GM19043 (cell line): ENCODE data around the gene NOL6.
"Not testable (repeated sequence)": the region's sequence is repeated elsewhere in the genome, so short reads cannot be mapped to it uniquely, and the experiment has no call there.

Experiments used
- ATAC-seq: cut with Tn5 transposase; IDR thresholded peaks from one replicate; pipeline ENCODE4 v1.9.1; 2021; ENCODE audit warnings: low read depth; ENCODE audit not compliant: unreplicated experiment

Gene NOL6

GRCh38 chr9:33472881-33473615 is 676 bp downstream of the NOL6 start:
- ATAC-seq, result no peak

DNA sequence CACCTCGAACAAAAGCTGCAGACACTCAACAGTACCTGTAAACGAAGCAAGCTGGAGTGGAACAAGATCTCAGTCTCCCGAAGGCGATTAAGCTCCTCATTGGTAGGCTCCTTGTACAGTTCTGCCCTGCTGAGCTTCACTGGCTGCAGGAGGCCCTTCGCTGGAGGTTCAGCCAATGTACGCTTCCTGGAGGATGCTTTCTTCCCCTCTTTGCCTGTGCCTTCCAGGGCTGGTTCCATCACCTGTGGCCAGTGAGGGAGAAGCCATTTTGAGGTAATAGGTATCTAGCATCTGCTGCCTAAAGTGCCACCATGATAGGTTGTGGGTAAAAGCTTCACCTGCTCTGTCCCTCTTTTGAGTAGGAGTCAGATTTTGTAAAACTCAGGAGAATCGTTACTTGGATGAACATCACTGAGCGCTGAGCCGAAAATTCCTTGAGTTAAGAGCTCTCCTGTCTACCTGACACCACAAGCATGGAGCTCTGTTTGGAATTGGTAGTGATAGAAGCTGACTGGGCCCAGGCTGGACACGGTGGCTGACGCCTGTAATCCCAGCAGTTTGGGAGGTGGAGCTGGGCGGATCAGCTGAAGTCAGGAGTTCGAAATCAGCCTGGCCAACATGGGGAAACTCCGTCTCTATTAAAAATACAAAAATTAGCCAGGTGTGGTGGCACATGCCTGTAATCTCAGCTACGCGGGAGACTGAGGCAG is 1.4 kb downstream of the NOL6 start:
- ATAC-seq, result no peak

GRCh38 chr9:33471361-33471760 is 2.4 kb downstream of the NOL6 start:
- no peak for ATAC-seq

DNA sequence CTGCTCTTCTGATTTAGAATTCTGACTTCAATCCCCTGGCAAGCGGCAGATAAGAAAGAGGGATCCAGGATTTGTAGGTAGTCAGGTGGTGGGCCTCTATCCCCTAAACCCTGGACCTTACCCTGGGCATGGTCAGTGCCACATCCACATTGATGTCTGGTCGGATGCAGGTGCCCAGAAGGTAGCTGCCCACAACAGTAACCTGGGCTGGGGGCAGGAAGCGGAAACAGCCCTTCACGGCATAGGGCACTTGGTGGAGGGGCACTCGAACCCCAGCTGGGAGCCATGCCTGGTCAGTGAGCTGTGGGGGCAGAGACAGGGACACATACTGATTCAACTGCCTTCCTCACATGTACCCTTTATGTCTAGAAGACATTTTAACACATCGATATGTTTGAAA is 3.8 kb downstream of the NOL6 start:
- no peak for ATAC-seq

DNA sequence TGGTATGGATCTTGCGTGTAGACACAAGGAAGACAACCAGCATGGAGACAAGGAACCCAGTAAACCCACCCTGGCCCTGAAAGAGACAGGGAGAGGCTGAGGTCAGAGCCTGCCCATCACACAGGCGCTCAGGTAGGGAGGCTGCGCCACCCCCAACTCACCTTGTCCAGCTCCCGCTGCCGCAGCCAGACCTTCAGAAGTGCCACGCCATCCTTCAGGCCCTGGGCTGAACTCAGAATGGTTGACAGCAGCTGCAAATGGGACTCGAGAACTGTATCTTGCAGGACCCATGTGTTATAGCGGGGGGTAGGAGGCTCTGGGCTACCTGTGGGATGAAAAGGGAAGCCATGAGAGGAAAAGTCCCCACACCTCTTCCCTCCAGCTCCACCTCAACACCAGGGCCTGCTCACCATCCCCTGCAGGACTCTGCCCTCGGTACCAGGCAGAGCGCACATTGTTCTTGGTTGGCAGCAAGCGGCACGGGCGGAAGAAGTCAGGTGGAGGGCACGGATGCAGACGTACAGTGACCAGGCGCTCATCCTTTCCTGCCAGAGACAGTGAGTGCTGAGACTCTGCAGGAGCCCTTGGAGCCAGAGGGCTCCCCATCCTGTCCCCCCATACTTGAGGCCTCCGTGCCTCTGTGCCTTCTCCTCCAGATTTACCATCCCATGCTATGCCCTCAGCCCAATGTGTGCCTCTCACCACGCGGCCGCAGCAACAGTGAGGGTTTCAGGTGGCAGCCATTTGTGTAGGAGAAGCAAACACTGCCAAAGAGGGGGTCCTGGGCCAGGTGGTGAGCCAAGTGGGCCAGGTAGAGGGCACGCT is 4.7 kb downstream of the NOL6 start:
- no peak for ATAC-seq

- ATAC-seq, result no peak
These were observed 5.5 kb downstream of the NOL6 start for GRCh38 chr9:33468215-33468730.

DNA sequence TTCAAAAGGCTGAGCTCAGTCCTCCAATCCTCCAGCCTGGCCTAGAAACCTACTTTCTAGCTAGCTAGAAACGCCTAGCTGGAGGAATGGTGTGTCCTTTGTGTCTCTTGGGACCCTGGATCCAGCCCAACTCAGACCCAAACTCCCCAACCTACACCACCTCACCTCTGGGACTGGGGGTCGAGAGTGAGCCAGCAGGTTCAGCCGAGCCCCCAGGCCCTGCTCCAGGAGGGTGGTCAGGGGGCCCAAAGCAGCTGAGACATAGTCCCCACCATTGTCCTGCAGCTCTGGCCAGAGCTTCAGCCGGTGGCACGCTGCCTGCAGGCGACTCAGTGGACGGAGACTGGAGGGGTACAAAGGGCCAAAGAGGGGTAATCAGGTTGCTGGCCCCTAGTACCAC is 6.2 kb downstream of the NOL6 start:
- no peak for ATAC-seq

- no peak for ATAC-seq
These were observed 6.9 kb downstream of the NOL6 start for GRCh38 chr9:33466565-33467495.

DNA sequence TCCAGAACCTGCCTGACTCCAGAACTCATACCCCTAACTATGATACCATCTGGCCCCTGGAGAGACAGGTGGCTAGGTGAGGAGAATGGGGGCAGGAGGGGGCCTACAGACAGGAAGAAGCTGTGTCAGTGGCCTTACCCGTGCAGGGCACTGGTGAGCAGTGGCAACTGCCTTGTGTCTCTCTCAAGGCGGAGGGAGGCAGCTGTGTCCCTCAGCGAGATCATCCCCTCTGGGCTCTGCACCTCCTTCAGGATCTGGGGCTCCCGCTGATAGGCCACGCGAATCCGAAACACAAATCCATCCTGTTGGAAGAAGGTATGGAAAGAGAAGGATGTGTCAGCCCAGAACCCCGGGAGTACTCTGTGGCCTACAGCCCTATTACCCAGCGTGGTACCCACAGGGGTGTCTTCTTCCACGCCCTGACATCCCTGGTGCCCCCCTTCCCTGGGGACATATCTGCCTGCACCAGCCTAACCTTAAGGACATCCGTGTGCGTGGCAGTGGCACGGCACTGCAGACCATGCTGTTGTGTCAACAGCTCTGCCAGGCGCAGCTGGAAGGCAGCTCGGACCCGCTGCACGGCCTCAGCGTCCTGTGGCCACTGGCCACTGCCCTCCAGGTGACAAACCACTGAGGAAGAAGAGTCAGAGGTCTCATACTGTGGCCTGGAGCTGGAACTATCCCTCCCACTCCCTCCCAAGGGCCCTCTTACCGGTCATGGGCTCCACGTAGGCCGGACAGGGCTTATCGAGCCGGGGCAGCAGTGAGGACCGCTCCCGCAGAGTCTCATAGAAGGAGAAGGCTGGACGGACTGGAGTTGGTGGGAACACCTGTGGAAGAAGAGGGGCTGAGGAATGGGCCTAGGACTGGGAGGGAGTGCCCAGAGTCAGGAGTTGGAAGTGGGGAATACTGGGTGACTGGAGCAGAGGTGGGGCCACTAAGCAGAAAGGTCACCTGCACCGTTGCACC is 7.8 kb downstream of the NOL6 start:
- ATAC-seq, result no peak

- ATAC-seq, result no peak
These were observed 8.6 kb downstream of the NOL6 start for GRCh38 chr9:33465096-33465495.

DNA sequence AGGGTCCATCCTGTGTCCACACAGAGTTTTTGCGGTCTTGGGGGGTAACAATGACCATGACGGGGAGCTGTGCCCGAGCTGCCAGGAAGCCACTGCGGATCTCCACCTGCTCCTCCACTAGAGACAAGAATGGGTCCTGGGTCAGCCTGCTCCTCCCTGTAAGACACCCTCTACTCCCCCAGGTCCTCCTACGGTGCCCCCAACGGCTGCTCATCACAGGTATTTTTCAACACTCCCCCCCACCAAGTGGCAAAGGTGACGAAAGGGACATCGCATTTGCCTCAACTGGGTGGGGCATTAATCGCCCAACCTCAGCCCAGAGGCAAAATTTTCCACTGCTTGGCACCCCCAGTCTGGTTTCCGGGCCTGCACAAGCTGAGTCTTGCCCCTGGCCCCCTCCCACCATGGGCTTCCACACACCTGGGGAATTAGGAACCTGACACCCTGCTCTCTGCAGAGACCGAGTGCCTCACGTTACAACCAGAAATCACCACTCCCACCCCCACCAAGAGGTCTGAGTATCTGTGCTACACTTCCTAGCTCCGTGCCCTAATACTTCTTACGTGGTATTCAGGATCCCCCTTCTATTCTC is 9.6 kb downstream of the NOL6 start:
- ATAC-seq, result no peak

GRCh38 chr9:33463151-33463550 is 10.6 kb downstream of the NOL6 start:
- ATAC-seq, result no peak

GRCh38 chr9:33461492-33461891 is 12.2 kb downstream of the NOL6 start:
- ATAC-seq, result no peak

- ATAC-seq, result no peak
These were observed 12.9 kb downstream of the NOL6 start for GRCh38 chr9:33460854-33461253.

DNA sequence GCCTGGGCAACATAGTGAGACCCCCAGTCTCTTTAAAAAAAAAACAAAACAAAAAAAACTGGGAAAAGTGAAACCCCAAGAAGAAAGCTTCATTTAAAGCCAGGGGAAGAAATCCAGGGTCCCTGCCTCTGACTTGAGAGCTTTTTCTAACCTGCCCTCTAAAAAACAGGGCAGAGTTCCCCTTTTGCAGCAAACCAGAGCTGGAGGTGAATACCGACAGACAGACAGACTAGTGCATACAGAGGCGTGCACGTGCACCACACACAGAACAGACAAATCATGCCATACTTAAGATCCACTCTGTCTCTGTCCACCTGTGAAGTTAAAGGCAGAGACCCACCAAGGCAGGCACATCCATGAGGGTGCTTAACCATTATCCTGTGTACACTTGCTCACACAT is 14.6 kb downstream of the NOL6 start:
- ATAC-seq, result no peak

DNA sequence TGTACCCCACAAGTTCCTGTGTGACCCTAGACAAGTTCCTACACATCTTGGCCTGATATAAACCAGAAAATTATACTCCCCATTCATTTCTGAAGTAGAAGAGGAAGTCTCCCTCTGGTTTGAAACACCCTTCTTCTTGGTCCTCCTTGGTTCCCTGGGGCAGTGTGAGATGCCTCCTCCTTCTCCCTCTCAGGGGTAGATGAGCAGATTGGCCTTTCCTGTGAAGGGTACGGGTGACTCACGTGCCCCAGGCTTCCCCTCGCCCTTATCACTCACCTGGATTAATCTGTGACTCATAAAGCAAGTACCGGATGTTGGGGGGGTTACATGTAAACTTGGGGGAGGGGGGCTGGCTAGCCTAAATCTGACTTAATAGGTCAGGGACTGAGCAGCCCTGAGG is 15.3 kb downstream of the NOL6 start:
- ATAC-seq, result no peak

DNA sequence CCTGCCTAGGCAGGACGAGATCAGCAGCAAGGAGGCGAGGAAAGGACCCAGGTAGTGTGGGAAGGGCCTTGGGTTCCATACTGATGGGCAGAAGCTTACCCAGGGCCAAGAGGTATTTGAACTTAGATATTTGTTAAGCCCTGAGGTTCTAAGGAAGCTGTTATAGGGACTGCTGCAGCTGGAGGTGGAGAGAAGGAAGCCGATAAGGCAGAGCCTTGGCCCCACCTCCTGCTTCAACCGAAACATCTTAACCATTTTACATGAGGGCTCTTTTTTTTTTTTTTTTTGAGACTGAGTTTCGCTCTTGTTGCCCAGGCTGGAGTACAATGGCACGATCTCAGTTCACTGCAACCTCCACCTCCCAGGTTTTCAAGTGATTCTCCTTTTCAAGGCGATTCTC is 17.8 kb downstream of the NOL6 start:
- no peak for ATAC-seq

DNA sequence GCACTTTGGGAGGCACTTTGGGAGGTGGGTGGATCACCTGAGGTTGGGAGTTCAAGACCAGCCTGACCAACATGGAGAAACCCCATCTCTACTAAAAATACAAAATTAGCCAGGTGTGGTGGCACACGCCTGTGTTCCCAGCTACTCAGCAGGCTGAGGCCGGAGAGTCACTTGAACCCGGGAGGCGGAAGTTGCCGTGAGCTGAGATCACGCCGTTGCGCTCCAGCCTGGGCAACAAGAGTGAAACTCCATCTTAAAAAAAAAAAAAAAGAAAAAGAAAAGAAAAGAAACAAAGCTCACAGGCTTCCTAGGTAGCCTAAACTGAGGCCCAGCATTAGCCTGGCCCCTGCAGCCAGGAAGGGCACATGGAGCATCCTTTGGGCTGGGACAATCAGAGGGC is 18.3 kb downstream of the NOL6 start:
- not testable (repeated sequence) for ATAC-seq

DNA sequence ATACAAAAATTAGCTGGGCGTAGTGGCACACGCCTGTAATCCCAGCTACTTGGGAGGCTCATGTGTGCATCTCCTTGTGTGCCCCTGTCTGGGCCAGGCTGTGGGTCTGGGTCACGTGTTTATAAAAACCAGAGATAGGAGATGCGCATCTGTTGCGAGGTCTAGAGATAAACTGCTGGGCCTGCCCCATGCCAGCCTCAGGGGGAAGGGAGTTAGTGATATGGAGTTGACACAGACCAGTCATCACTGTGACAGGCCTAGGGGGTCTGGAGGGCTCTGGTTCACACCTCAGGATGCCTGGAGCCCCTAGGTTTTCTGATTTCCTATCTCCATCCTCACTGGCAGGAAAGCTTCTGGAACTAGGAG is 19.1 kb downstream of the NOL6 start:
- not testable (repeated sequence) for ATAC-seq
